Rectal smooth muscle tissue (tissue), 1 donor: ENCODE data around the gene LRP5.

Experiments
- H3K27ac ChIP-seq: one replicate; pipeline ENCODE4 v1.7.0; 2013; ENCODE audit warnings: low read depth, low read length, inconsistent platforms
- H3K27me3 ChIP-seq: one replicate; pipeline ENCODE4 v1.7.0; 2013; ENCODE audit warnings: low read length; ENCODE audit not compliant: control insufficient read depth, insufficient read depth
- H3K36me3 ChIP-seq: one replicate; pipeline ENCODE4 v1.7.0; 2013; ENCODE audit warnings: low read length; ENCODE audit not compliant: control insufficient read depth, insufficient read depth
- H3K4me1 ChIP-seq: one replicate; pipeline ENCODE4 v1.7.0; 2013; ENCODE audit warnings: low read length; ENCODE audit not compliant: control insufficient read depth, insufficient read depth
- H3K4me3 ChIP-seq: one replicate; pipeline ENCODE4 v1.7.0; 2013; ENCODE audit warnings: low read length
- H3K9ac ChIP-seq: one replicate; pipeline ENCODE4 v1.7.0; 2013; ENCODE audit warnings: low read length

LRP5 gene

GRCh38 chr11:68379206-68379605 lies 66.8 kb downstream of the LRP5 start:
- Histone ChIP-seq H3K36me3 (no peaks in the 10 kb centered on the region), H3K27me3 (no peaks in the 10 kb centered on the region), H3K4me3 (no peak overlapping the region), H3K27ac (no peak overlapping the region), H3K9ac (no peak overlapping the region), H3K4me1 (peaks cover 34% of the 10 kb centered on the region)

GRCh38 chr11:68380786-68381622 lies 68.6 kb downstream of the LRP5 start:
- Histone ChIP-seq H3K27me3 (no peaks in the 10 kb centered on the region), H3K9ac (peak overlapping the region; percentile 32), H3K4me3 (peak overlapping the region; percentile 47), H3K27ac (peak overlapping the region; percentile 84), H3K4me1 (peaks cover 27% of the 10 kb centered on the region), H3K36me3 (no peaks in the 10 kb centered on the region)

DNA sequence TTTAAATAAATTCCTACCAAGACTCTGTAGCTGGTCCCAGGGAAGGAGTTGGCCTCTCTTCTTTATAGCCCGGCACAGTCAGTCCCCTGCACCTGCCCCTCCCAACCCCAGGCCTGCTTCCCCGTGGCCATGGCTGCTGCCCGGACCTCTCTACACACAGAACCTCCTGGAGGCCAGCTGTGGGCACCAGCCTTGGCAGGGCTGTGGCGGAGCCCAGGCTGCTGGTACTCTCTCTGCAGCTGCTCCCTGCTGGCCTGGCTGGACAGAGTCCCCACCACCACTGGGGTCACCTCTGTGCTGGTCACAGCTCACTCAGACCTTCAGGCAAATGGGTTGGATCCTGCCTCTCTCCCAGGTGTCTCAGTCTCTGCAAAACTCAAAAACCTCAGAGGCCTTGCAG lies 69.3 kb downstream of the LRP5 start:
- Histone ChIP-seq H3K27me3 (no peaks in the 10 kb centered on the region), H3K4me1 (peaks cover 27% of the 10 kb centered on the region), H3K9ac (no peak overlapping the region), H3K36me3 (peaks cover 4% of the 10 kb centered on the region), H3K27ac (peak overlapping the region; percentile 84), H3K4me3 (no peak overlapping the region)

GRCh38 chr11:68382358-68382998 lies 70.1 kb downstream of the LRP5 start:
- Histone ChIP-seq H3K4me3 (no peak overlapping the region), H3K27me3 (no peaks in the 10 kb centered on the region), H3K36me3 (peaks cover 4% of the 10 kb centered on the region), H3K27ac (peak overlapping the region; percentile 84), H3K9ac (no peak overlapping the region), H3K4me1 (peaks cover 27% of the 10 kb centered on the region)

GRCh38 chr11:68383976-68384501 lies 71.6 kb downstream of the LRP5 start:
- Histone ChIP-seq H3K9ac (no peak overlapping the region), H3K27me3 (no peaks in the 10 kb centered on the region)

GRCh38 chr11:68384530-68385081 lies 72.2 kb downstream of the LRP5 start:
- Histone ChIP-seq H3K4me1 (peaks cover 27% of the 10 kb centered on the region), H3K27me3 (no peaks in the 10 kb centered on the region), H3K4me3 (no peak overlapping the region), H3K36me3 (peaks cover 9% of the 10 kb centered on the region), H3K27ac (no peak overlapping the region), H3K9ac (no peak overlapping the region)

More at GRCh38 chr11:68383976-68384501, 71.6 kb downstream of the LRP5 start:
- Histone ChIP-seq H3K27ac (peak overlapping the region; percentile 21), H3K4me3 (no peak overlapping the region), H3K36me3 (peaks cover 4% of the 10 kb centered on the region), H3K4me1 (peaks cover 27% of the 10 kb centered on the region)

GRCh38 chr11:68385128-68385527 lies 72.7 kb downstream of the LRP5 start:
- no peak overlapping the region for H3K9ac ChIP-seq

DNA sequence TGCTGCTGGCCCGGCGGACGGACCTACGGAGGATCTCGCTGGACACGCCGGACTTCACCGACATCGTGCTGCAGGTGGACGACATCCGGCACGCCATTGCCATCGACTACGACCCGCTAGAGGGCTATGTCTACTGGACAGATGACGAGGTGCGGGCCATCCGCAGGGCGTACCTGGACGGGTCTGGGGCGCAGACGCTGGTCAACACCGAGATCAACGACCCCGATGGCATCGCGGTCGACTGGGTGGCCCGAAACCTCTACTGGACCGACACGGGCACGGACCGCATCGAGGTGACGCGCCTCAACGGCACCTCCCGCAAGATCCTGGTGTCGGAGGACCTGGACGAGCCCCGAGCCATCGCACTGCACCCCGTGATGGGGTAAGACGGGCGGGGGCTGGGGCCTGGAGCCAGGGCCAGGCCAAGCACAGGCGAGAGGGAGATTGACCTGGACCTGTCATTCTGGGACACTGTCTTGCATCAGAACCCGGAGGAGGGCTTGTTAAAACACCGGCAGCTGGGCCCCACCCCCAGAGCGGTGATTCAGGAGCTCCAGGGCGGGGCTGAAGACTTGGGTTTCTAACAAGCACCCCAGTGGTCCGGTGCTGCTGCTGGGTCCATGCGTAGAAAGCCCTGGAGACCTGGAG lies 74.1 kb downstream of the LRP5 start:
- no peaks in the 10 kb centered on the region for H3K27me3 ChIP-seq
- H3K27ac ChIP-seq: no peak overlapping the region
- no peak overlapping the region for H3K9ac ChIP-seq
- peaks cover 18% of the 10 kb centered on the region for H3K36me3 ChIP-seq
- peaks cover 10% of the 10 kb centered on the region for H3K4me1 ChIP-seq
- no peak overlapping the region for H3K4me3 ChIP-seq

More at GRCh38 chr11:68385128-68385527, 72.7 kb downstream of the LRP5 start:
- H3K4me1 ChIP-seq: peaks cover 24% of the 10 kb centered on the region
- H3K36me3 ChIP-seq: peaks cover 13% of the 10 kb centered on the region
- H3K4me3 ChIP-seq: no peak overlapping the region
- no peaks in the 10 kb centered on the region for H3K27me3 ChIP-seq
- no peak overlapping the region for H3K27ac ChIP-seq

DNA sequence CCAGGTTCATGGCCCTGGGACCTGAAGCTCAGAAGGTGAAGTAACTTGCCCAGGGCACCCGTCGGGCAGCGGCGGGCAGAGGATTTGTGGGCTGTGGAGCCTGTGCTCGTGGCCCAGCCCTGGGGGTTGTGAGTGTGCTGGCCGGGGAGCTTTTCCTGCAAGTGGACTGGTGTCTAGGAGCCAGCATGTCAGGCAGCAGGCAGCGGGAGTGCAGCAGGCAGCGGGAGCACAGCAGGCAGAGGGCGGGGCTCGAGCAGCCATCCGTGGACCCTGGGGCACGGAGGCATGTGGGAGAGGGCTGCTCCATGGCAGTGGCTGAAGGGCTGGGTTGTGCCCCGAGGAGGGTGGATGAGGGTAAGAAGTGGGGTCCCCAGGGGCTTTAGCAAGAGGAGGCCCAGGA lies 75.4 kb downstream of the LRP5 start:
- peaks cover 18% of the 10 kb centered on the region for H3K36me3 ChIP-seq
- no peak overlapping the region for H3K4me3 ChIP-seq
- H3K27ac ChIP-seq: no peak overlapping the region
- no peak overlapping the region for H3K9ac ChIP-seq
- no peaks in the 10 kb centered on the region for H3K27me3 ChIP-seq
- no peaks in the 10 kb centered on the region for H3K4me1 ChIP-seq

DNA sequence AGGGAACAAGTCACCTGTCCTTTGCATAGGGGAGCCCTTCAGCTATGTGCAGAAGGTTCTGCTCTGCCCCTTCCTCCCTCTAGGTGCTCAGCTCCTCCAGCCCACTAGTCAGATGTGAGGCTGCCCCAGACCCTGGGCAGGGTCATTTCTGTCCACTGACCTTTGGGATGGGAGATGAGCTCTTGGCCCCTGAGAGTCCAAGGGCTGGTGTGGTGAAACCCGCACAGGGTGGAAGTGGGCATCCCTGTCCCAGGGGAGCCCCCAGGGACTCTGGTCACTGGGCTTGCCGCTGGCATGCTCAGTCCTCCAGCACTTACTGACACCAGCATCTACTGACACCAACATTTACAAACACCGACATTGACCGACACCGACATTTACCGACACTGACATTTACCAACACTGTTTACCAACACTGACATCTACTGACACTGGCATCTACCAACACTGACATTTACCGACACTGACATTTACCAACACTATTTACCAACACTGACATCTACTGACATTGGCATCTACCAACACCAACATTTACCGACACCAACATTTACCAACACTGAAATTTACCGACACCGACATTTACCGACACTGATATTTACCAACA lies 76.3 kb downstream of the LRP5 start:
- H3K27ac ChIP-seq: no peak overlapping the region
- no peak overlapping the region for H3K4me3 ChIP-seq
- no peaks in the 10 kb centered on the region for H3K4me1 ChIP-seq
- H3K27me3 ChIP-seq: no peaks in the 10 kb centered on the region
- H3K36me3 ChIP-seq: peaks cover 18% of the 10 kb centered on the region
- H3K9ac ChIP-seq: no peak overlapping the region

DNA sequence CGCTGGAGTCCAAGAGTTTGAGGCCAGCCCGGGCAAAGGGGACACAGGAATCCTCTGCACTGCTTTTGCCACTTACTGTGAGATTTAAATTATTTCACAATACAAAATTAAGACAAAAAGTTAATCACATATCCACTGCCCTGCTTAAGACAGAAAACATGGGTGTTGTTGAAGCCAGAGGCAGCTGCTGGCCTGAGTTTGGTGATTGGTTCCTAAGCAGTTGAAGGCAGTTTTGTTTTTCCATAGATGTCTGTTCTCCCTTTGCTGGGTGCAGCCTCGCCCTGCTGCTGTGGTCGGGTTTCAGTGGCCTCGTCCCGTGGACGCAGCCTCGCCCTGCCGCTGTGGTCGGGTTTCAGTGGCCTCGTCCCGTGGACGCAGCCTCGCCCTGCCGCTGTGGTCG lies 77.9 kb downstream of the LRP5 start:
- Histone ChIP-seq H3K27me3 (no peaks in the 10 kb centered on the region), H3K4me1 (no peaks in the 10 kb centered on the region), H3K4me3 (no peak overlapping the region), H3K9ac (no peak overlapping the region), H3K36me3 (peaks cover 22% of the 10 kb centered on the region), H3K27ac (no peak overlapping the region)

GRCh38 chr11:68392822-68393221 lies 80.4 kb downstream of the LRP5 start:
- Histone ChIP-seq H3K27ac (no peak overlapping the region), H3K4me3 (no peak overlapping the region), H3K9ac (no peak overlapping the region), H3K36me3 (peaks cover 18% of the 10 kb centered on the region), H3K27me3 (no peaks in the 10 kb centered on the region), H3K4me1 (no peaks in the 10 kb centered on the region)
